ENCODE data around the gene CEP192.

CEP192 gene

DNA sequence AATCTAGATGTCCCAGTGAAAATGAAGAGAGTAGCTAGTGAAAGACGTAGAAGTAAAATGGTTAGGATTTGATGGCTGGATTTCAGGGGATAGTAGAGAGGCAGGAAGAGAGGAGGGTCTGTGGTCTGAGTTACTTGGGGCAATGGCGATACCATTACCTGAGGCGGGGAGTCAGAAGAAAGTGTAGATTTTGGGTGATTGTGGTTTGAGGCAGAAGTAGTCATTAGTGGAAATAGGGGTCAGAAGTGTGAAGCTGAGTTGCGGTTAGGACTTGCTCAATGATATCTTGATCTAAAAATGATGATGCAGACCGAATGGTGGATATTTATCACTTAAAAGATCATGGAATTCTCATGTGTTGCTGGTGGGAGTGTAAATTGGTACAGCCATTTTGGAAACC lies 41.0 kb downstream of the CEP192 start:
- Histone ChIP-seq H3K36me3 (ENCODE audit: insufficient read depth) (0 out of 2 replicates have a peak, but pooled peaks cover 3% of the 10 kb centered on the region), H3K4me2 (no peak overlapping the region), H2AFZ (ENCODE audit: low read depth) (no peak overlapping the region), H3K27ac (no peak overlapping the region), H3K4me1 (ENCODE audit: low read depth, poor library complexity, severe bottlenecking) (no peaks in the 10 kb centered on the region), H4K20me1 (ENCODE audit: insufficient read depth) (no peaks in the 10 kb centered on the region), H3K9ac (no peak overlapping the region), H3K27me3 (ENCODE audit: insufficient read depth, low read depth) (no peaks in the 10 kb centered on the region), H3K79me2 (ENCODE audit: insufficient read depth, low read depth) (no peaks in the 10 kb centered on the region), H3K4me3 (IDR thresholded peaks at IDR 0.05; ENCODE audit: insufficient read depth, low read depth, low read length) (no peak overlapping the region)
- TF ChIP-seq CTCF (conservative IDR thresholded peaks at IDR 0.05; ENCODE audit: low read depth, low read length), result no peak

- Histone ChIP-seq H4K20me1 (ENCODE audit: insufficient read depth) (no peaks in the 10 kb centered on the region), H3K9ac (no peak overlapping the region), H3K27me3 (ENCODE audit: insufficient read depth, low read depth) (no peaks in the 10 kb centered on the region), H3K79me2 (ENCODE audit: insufficient read depth, low read depth) (no peaks in the 10 kb centered on the region), H2AFZ (ENCODE audit: low read depth) (no peak overlapping the region), H3K27ac (no peak overlapping the region), H3K36me3 (ENCODE audit: insufficient read depth) (no peaks in the 10 kb centered on the region), H3K4me1 (ENCODE audit: low read depth, poor library complexity, severe bottlenecking) (no peaks in the 10 kb centered on the region), H3K4me2 (no peak overlapping the region), H3K4me3 (IDR thresholded peaks at IDR 0.05; ENCODE audit: insufficient read depth, low read depth, low read length) (no peak overlapping the region)
- TF ChIP-seq CTCF (conservative IDR thresholded peaks at IDR 0.05; ENCODE audit: low read depth, low read length), result no peak
Observed at GRCh38 chr18:13035249-13035914, 44.2 kb downstream of the CEP192 start.

GRCh38 chr18:13036622-13037320 lies 45.6 kb downstream of the CEP192 start:
- no peak for TF ChIP-seq CTCF (conservative IDR thresholded peaks at IDR 0.05; ENCODE audit: low read depth, low read length)
- Histone ChIP-seq H3K9ac (no peak overlapping the region), H3K4me2 (no peak overlapping the region), H2AFZ (ENCODE audit: low read depth) (no peak overlapping the region), H3K27ac (no peak overlapping the region), H3K4me1 (ENCODE audit: low read depth, poor library complexity, severe bottlenecking) (no peaks in the 10 kb centered on the region), H3K27me3 (ENCODE audit: insufficient read depth, low read depth) (no peaks in the 10 kb centered on the region), H3K79me2 (ENCODE audit: insufficient read depth, low read depth) (no peaks in the 10 kb centered on the region), H4K20me1 (ENCODE audit: insufficient read depth) (no peaks in the 10 kb centered on the region), H3K36me3 (ENCODE audit: insufficient read depth) (no peaks in the 10 kb centered on the region), H3K4me3 (IDR thresholded peaks at IDR 0.05; ENCODE audit: insufficient read depth, low read depth, low read length) (no peak overlapping the region)

DNA sequence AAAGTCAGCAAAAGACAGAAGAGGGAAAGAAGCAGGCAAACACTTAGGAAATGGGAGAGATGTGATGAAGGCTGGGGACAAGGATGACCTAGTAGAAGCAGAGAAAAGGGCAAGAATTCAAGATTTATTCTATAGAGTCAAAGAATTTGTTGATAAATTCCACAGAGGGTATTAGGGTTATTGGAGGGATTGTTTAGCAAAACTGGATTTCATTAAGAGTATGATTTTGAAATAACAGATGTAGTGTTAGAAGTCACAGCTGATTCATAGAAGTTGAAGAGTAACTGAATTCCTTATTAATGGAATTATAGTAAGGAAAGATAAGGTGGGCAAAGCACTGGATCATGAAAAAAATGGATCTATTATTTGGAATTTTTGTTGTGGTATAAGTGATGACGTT lies 48.6 kb downstream of the CEP192 start:
- Histone ChIP-seq H3K27ac (no peak overlapping the region), H3K36me3 (ENCODE audit: insufficient read depth) (no peaks in the 10 kb centered on the region), H3K27me3 (ENCODE audit: insufficient read depth, low read depth) (no peaks in the 10 kb centered on the region), H3K4me2 (no peak overlapping the region), H3K79me2 (ENCODE audit: insufficient read depth, low read depth) (no peaks in the 10 kb centered on the region), H2AFZ (ENCODE audit: low read depth) (no peak overlapping the region), H3K4me1 (ENCODE audit: low read depth, poor library complexity, severe bottlenecking) (no peaks in the 10 kb centered on the region), H3K4me3 (IDR thresholded peaks at IDR 0.05; ENCODE audit: insufficient read depth, low read depth, low read length) (no peak overlapping the region), H3K9ac (no peak overlapping the region), H4K20me1 (ENCODE audit: insufficient read depth) (no peaks in the 10 kb centered on the region)
- no peak for TF ChIP-seq CTCF (conservative IDR thresholded peaks at IDR 0.05; ENCODE audit: low read depth, low read length)

Measured in KMS-11 (cell line).